ENCODE measurements around the gene TGFB1.

- TF ChIP-seq CTCF (conservative IDR thresholded peaks at IDR 0.05; ENCODE audit: low read depth, low read length) (no peak), EZH2 (IDR thresholded peaks at IDR 0.05; ENCODE audit: borderline replicate concordance, low read depth, low read length, poor library complexity, severe bottlenecking) (no peak)
Observed at GRCh38 chr19:41367848-41368301, 14.2 kb upstream of the TGFB1 start.
